SK-N-SH (cell line): Measurements from ENCODE around the gene CTBS. TPM values are rescaled to one million over a fixed set of nuclear protein-coding genes. Genes with fewer than 3 reads are reported as not detected.

Experiments
- CTCF ChIA-PET: fragments of 300-600, 350-600 bp; formaldehyde crosslinking; extraction: SDS; loops from one replicate; lab custom pipeline; 2021; lab: Yijun Ruan, JAX
- POLR2A ChIA-PET: fragments of 350-600 bp; sonication (Branson Sonifier 250); formaldehyde crosslinking; extraction: SDS; loops from one replicate; lab custom pipeline; 2020; ENCODE audit warnings: antibody characterized with exemption, inconsistent platforms; lab: Yijun Ruan, JAX
- DNase-seq: peaks from one replicate; pipeline ENCODE4 v3.0.0; 2012
- H2AFZ ChIP-seq: fragments of 200-600 bp; sonication (generic); 2 replicates; pipeline ENCODE4 v1.8.1; 2016; ENCODE audit warnings: antibody characterized with exemption, mild to moderate bottlenecking, low read depth
- H3F3A ChIP-seq: fragments of 200-600 bp; sonication (generic); replicated peaks from 2 replicates; pipeline ENCODE3; 2016; ENCODE audit warnings: antibody characterized with exemption, mild to moderate bottlenecking; ENCODE audit not compliant: insufficient read depth
- H3K27ac ChIP-seq, 2 experiments: fragments of 200-500 bp in 1 of 2; fragments of 200-600 bp in 1 of 2; sonication (Bioruptor generic) in 1 of 2; sonication (generic), shearing (Covaris generic) in 1 of 2; 2 replicates each; pipeline versions ENCODE4 v1.5.1 to v1.6.1; 2014 to 2016; ENCODE audit warnings: low read depth in 2 of 2, inconsistent platforms in 1 of 2, low read length in 1 of 2, mild to moderate bottlenecking in 1 of 2, mixed read lengths in 1 of 2
- H3K27me3 ChIP-seq: fragments of 200-600 bp; sonication (generic), shearing (Covaris generic); 2 replicates; pipeline ENCODE4 v1.6.1; 2016; ENCODE audit warnings: mixed run types; ENCODE audit not compliant: insufficient read depth
- H3K36me3 ChIP-seq, 2 experiments: fragments of 200-500 bp in 1 of 2; fragments of 200-600 bp in 1 of 2; sonication (Bioruptor generic) in 1 of 2; sonication (generic) in 1 of 2; replicated peaks in 1 of 2; 2 replicates each; pipeline versions ENCODE3 to v1.5.1; 2014 to 2016; ENCODE audit warnings: low read length in 1 of 2, mild to moderate bottlenecking in 1 of 2; ENCODE audit not compliant: insufficient read depth in 2 of 2, control insufficient read depth in 1 of 2
- H3K4me1 ChIP-seq, 2 experiments: fragments of 200-500 bp in 1 of 2; fragments of 200-600 bp in 1 of 2; sonication (Bioruptor generic) in 1 of 2; sonication (generic), shearing (Covaris generic) in 1 of 2; 2 replicates each; pipeline versions ENCODE4 v1.5.1 to v1.6.1; 2014 to 2016; ENCODE audit warnings: low read depth in 1 of 2, low read length in 1 of 2, mixed run types in 1 of 2; ENCODE audit not compliant: insufficient read depth in 2 of 2, control insufficient read depth in 1 of 2
- H3K4me2 ChIP-seq: fragments of 200-600 bp; sonication (generic), shearing (Covaris generic); 2 replicates; pipeline ENCODE4 v1.6.1; 2017; ENCODE audit warnings: mixed run types
- H3K4me3 ChIP-seq, 2 experiments: fragments of 200-500 bp in 1 of 2; fragments of 200-600 bp in 1 of 2; sonication (Bioruptor generic) in 1 of 2; sonication (generic), shearing (Covaris generic) in 1 of 2; 2 replicates each; pipeline versions ENCODE4 v1.5.1 to v1.8.1; 2014 to 2016; ENCODE audit warnings: low read depth in 2 of 2, inconsistent platforms in 1 of 2, low read length in 1 of 2, mild to moderate bottlenecking in 1 of 2, mixed read lengths in 1 of 2, moderate library complexity in 1 of 2
- H3K79me2 ChIP-seq: fragments of 200-600 bp; sonication (generic); 2 replicates; pipeline ENCODE4 v1.8.1; 2017; ENCODE audit warnings: mild to moderate bottlenecking; ENCODE audit not compliant: insufficient read depth
- H3K9ac ChIP-seq: fragments of 200-600 bp; sonication (generic); 2 replicates; pipeline ENCODE4 v1.6.1; 2017; ENCODE audit warnings: mixed run types
- H3K9me2 ChIP-seq: fragments of 200-600 bp; sonication (generic); 2 replicates; pipeline ENCODE4 v1.6.1; 2017; ENCODE audit warnings: mixed run types
- H3K9me3 ChIP-seq: fragments of 200-600 bp; sonication (generic); 2 replicates; pipeline ENCODE4 v1.6.1; 2017; ENCODE audit warnings: mixed run types, mild to moderate bottlenecking, moderate library complexity
- H4K20me1 ChIP-seq: fragments of 200-600 bp; sonication (generic); 2 replicates; pipeline ENCODE4 v1.6.1; 2017; ENCODE audit warnings: mild to moderate bottlenecking, mixed run types; ENCODE audit not compliant: insufficient read depth
- CHD2 ChIP-seq: fragments of 150-350 bp; IDR thresholded peaks from 2 replicates; pipeline ENCODE4 v1.6.1; 2018; ENCODE audit warnings: low read length; ENCODE audit not compliant: partially characterized antibody
- EP300 ChIP-seq, 2 experiments: IDR thresholded peaks; 2 replicates each; pipeline versions ENCODE4 v1.4.0 to v1.6.1; 2012; ENCODE audit warnings: borderline replicate concordance in 1 of 2, low read depth in 1 of 2, low read length in 1 of 2
- EZH2phosphoT487 ChIP-seq: fragments of 200-600 bp; sonication (generic); IDR thresholded peaks from 2 replicates; pipeline ENCODE4 v1.6.1; 2017; ENCODE audit warnings: low read depth, mixed run types, mild to moderate bottlenecking, antibody characterized with exemption, moderate library complexity, borderline replicate concordance
- FOSL2 ChIP-seq: IDR thresholded peaks from 2 replicates; pipeline ENCODE4 v1.4.0; 2012; ENCODE audit warnings: low read depth, mild to moderate bottlenecking, moderate library complexity, borderline replicate concordance
- FOXJ3 ChIP-seq: sonication (generic); formaldehyde crosslinking; IDR thresholded peaks from 2 replicates; pipeline ENCODE4 v1.5.1; 2020; ENCODE audit warnings: mild to moderate bottlenecking, missing genetic modification reagents
- FOXM1 ChIP-seq: IDR thresholded peaks from 2 replicates; pipeline ENCODE4 v1.4.0; 2012; ENCODE audit warnings: low read depth, mild to moderate bottlenecking
- GATA2 ChIP-seq: sonication (generic); formaldehyde crosslinking; IDR thresholded peaks from 2 replicates; pipeline ENCODE4 v1.5.0; 2020; ENCODE audit warnings: mild to moderate bottlenecking, missing genetic modification reagents
- IRF3 ChIP-seq: fragments of 150-350 bp; IDR thresholded peaks from 2 replicates; pipeline ENCODE4 v1.6.1; 2016; ENCODE audit warnings: mild to moderate bottlenecking, low read depth, low read length
- JUND ChIP-seq: IDR thresholded peaks from 2 replicates; pipeline ENCODE4 v1.4.0; 2012
- MAX ChIP-seq: IDR thresholded peaks from 2 replicates; pipeline ENCODE4 v1.4.0; 2012; ENCODE audit warnings: low read depth
- MEF2A ChIP-seq: IDR thresholded peaks from 2 replicates; pipeline ENCODE4 v1.4.0; 2012; ENCODE audit warnings: low read depth, borderline replicate concordance
- MXI1 ChIP-seq: IDR thresholded peaks from 2 replicates; pipeline ENCODE4 v1.6.1; 2012; ENCODE audit warnings: mild to moderate bottlenecking, low read depth, low read length, improper control_type of control experiment
- NFIC ChIP-seq: IDR thresholded peaks from 2 replicates; pipeline ENCODE4 v1.4.0; 2012; ENCODE audit warnings: borderline replicate concordance
- PBX3 ChIP-seq: IDR thresholded peaks from 2 replicates; pipeline ENCODE4; 2012
- POLR2AphosphoS5 ChIP-seq: IDR thresholded peaks from 2 replicates; pipeline ENCODE4 v1.6.1; 2012; ENCODE audit warnings: low read depth, low read length
- RAD21 ChIP-seq: IDR thresholded peaks from 2 replicates; pipeline ENCODE4 v1.6.1; 2012; ENCODE audit warnings: mild to moderate bottlenecking, low read length
- RCOR1 ChIP-seq: fragments of 150-350 bp; IDR thresholded peaks from 2 replicates; pipeline ENCODE4 v1.6.1; 2017; ENCODE audit warnings: antibody characterized with exemption, low read length
- RFX5 ChIP-seq: IDR thresholded peaks from 2 replicates; pipeline ENCODE4 v1.6.1; 2012; ENCODE audit warnings: mild to moderate bottlenecking, improper control_type of control experiment, low read length
- SMC3 ChIP-seq: IDR thresholded peaks from 2 replicates; pipeline ENCODE4 v1.6.1; 2012; ENCODE audit warnings: low read depth, low read length, improper control_type of control experiment
- TAF1 ChIP-seq: IDR thresholded peaks from 2 replicates; pipeline ENCODE4 v1.6.1; 2012; ENCODE audit warnings: low read depth, mild to moderate bottlenecking, low read length, moderate library complexity, borderline replicate concordance
- TCF12 ChIP-seq: IDR thresholded peaks from 2 replicates; pipeline ENCODE4 v1.4.0; 2012
- TEAD4 ChIP-seq: IDR thresholded peaks from 2 replicates; pipeline ENCODE4 v1.4.0; 2012; ENCODE audit warnings: mild to moderate bottlenecking, borderline replicate concordance; ENCODE audit not compliant: insufficient read depth
- USF1 ChIP-seq: IDR thresholded peaks from 2 replicates; pipeline ENCODE4 v1.4.0; 2012; ENCODE audit warnings: low read depth, borderline replicate concordance
- USF2 ChIP-seq: fragments of 150-350 bp; IDR thresholded peaks from 2 replicates; pipeline ENCODE4 v1.6.1; 2017; ENCODE audit warnings: antibody characterized with exemption, low read length, low read depth, borderline replicate concordance
- WGBS: methylation state at CpG from one replicate; pipeline ENCODE4 v1.1.6; 2017; ENCODE audit warnings: low lambda C conversion rate; 5-methylcytosine and 5-hydroxymethylcytosine counted together
- polyA plus RNA-seq, 3 experiments: library from polyadenylated mRNA; depleted of rRNA; stranded (reverse); fragments of >200 nt; gene quantifications; 2 replicates each; pipeline ENCODE4 v1.2.3, GENCODE V29; 2012

CTBS gene
- polyA plus RNA-seq, 1 of the 3 experiments (the other 2 are of a cell fraction): 16.6 TPM

GRCh38 chr1:84611796-84612195 lies 37.6 kb upstream of the CTBS start:
- H3K36me3 ChIP-seq: peaks cover 0 to 4% of the 10 kb centered on the region in 2 experiments
- DNase-seq: no peak
- H3K4me2 ChIP-seq: no peak overlapping the region
- H3K9me2 ChIP-seq: no peaks in the 10 kb centered on the region
- H3K9me3 ChIP-seq: peaks cover 5% of the 10 kb centered on the region
- no peaks in the 10 kb centered on the region for H3K4me1 ChIP-seq
- ChIA-PET POLR2A (no interaction called here), CTCF (interaction anchor here (1.1 kb wide), 2 partner anchors 8 to 10 kb away, joined by 3 read pairs; no protein-coding TSS in a partner anchor)
- no peaks in the 10 kb centered on the region for H3F3A ChIP-seq
- no peaks in the 10 kb centered on the region for H3K27me3 ChIP-seq
- no peaks in the 10 kb centered on the region for H4K20me1 ChIP-seq
- no peak overlapping the region for H3K9ac ChIP-seq
- H3K79me2 ChIP-seq: no peaks in the 10 kb centered on the region; the same call in 1 of the 2 replicates
- no peak overlapping the region for H3K4me3 ChIP-seq
- H2AFZ ChIP-seq: no peak overlapping the region
- 54% methylated on average over 3 of the region's 3 CpGs for WGBS
- TF ChIP-seq RFX5: no peak
- no peak for TF ChIP-seq NFIC
- no peak for TF ChIP-seq GATA2 (CRISPR knock-in tag)
- TF ChIP-seq TCF12: no peak
- no peak for TF ChIP-seq EP300 (IDR thresholded peaks at IDR 0.05; ENCODE audit: borderline replicate concordance in 1 of 2, low read depth in 1 of 2, low read length in 1 of 2)
- TF ChIP-seq EZH2phosphoT487: no peak
- TF ChIP-seq PBX3: no peak
- no peak for TF ChIP-seq FOXM1
- TF ChIP-seq MEF2A: no peak
- TF ChIP-seq USF2: no peak
- no peak for TF ChIP-seq JUND
- no peak for TF ChIP-seq POLR2AphosphoS5
- TF ChIP-seq RAD21: no peak
- no peak for TF ChIP-seq RCOR1
- no peak for TF ChIP-seq TAF1
- no peak for TF ChIP-seq MAX
- no peak overlapping the region for H3K27ac ChIP-seq

- CTCF ChIA-PET: interaction anchor here (1.1 kb wide), 1 partner anchor 9 kb away, joined by 3 read pairs; no protein-coding TSS in a partner anchor
- H3K9me2 ChIP-seq: no peaks in the 10 kb centered on the region
- no peak overlapping the region for H2AFZ ChIP-seq
- H3K36me3 ChIP-seq: peaks cover 0 to 4% of the 10 kb centered on the region in 2 experiments
- no peaks in the 10 kb centered on the region for H3K4me1 ChIP-seq
- H3K4me3 ChIP-seq: no peak overlapping the region
- no peaks in the 10 kb centered on the region for H3K27me3 ChIP-seq
- no peak overlapping the region for H3K27ac ChIP-seq
- H4K20me1 ChIP-seq: no peaks in the 10 kb centered on the region
- TF ChIP-seq RFX5 (no peak), SMC3 (no peak), FOXJ3 (CRISPR knock-in tag) (no peak), USF1 (no peak), TEAD4 (no peak), USF2 (no peak), MXI1 (no peak), CHD2 (no peak), GATA2 (CRISPR knock-in tag) (no peak), NFIC (no peak), IRF3 (no peak), FOSL2 (no peak)
- no peak overlapping the region for H3K4me2 ChIP-seq
- H3K9me3 ChIP-seq: peaks cover 5% of the 10 kb centered on the region
- POLR2A ChIA-PET: no interaction called here
- no peaks in the 10 kb centered on the region for H3F3A ChIP-seq
- H3K79me2 ChIP-seq: no peaks in the 10 kb centered on the region; the same call in 1 of the 2 replicates
- no peak for DNase-seq
- no CpG with 5 or more reads among the region's 1 CpG for WGBS
- H3K9ac ChIP-seq: no peak overlapping the region
Observed at GRCh38 chr1:84611091-84611490, 36.9 kb upstream of the CTBS start.
